Gastroesophageal sphincter (tissue), 3 donors: ENCODE data around the gene TNIP1.

Experiments
- CTCF ChIP-seq, 4 experiments: fragments of 200-600 bp in 2 of 4; fragments of 450-650 bp in 2 of 4; sonication (generic) in 1 of 4; IDR thresholded peaks; one replicate each; pipeline ENCODE4 v1.5.1; 2017 to 2019; ENCODE audit warnings: antibody characterized with exemption in 4 of 4, mild to moderate bottlenecking in 2 of 4, moderate library complexity in 2 of 4
- EP300 ChIP-seq: sonication (generic); formaldehyde crosslinking; IDR thresholded peaks from one replicate; pipeline ENCODE4 v1.6.1; 2017; ENCODE audit warnings: antibody characterized with exemption, mild to moderate bottlenecking
- POLR2A ChIP-seq, 2 donors: fragments of 450-650 bp; IDR thresholded peaks; one replicate each; pipeline ENCODE4 v1.6.1; 2017; ENCODE audit warnings: antibody characterized with exemption in 2 of 2, mild to moderate bottlenecking in 2 of 2, moderate library complexity in 1 of 2

GRCh38 chr5:151055336-151055735 lies 25.5 kb downstream of the TNIP1 start:
- TF ChIP-seq EP300, result no peak
- TF ChIP-seq CTCF (IDR thresholded peaks at IDR 0.05), result no peak
- no peak for TF ChIP-seq POLR2A (IDR thresholded peaks at IDR 0.05)
